Thoracic aorta (tissue), 2 donors: ENCODE results near the gene PROP1. TPM values are rescaled to one million over a fixed set of nuclear protein-coding genes. Genes with fewer than 3 reads are reported as not detected.

Experiments used
- ATAC-seq: fragments of 150-250 bp; one replicate; pipeline ENCODE4 v1.8.0; 2017; ENCODE audit warnings: low read depth; ENCODE audit not compliant: insufficient number of reproducible peaks, low FRiP score
- DNase-seq: peaks from one replicate; pipeline ENCODE4 v3.0.0-alpha.2; 2020; ENCODE audit warnings: low spot score
- H3K27ac ChIP-seq, 2 donors: fragments of 200-600 bp; sonication (generic); 1 replicate in 1 of 2; 2 replicates in 1 of 2; pipeline ENCODE4 v1.5.1; 2016; ENCODE audit warnings: mild to moderate bottlenecking in 2 of 2, moderate library complexity in 2 of 2
- H3K27me3 ChIP-seq: fragments of 200-600 bp; sonication (generic); replicated peaks from 2 replicates; pipeline ENCODE4 v1.6.0; 2016; ENCODE audit warnings: mild to moderate bottlenecking; ENCODE audit not compliant: insufficient read depth
- H3K36me3 ChIP-seq: fragments of 200-600 bp; sonication (generic); one replicate; pipeline ENCODE4 v1.5.1; 2016
- H3K4me1 ChIP-seq, 2 donors: fragments of 200-600 bp; sonication (generic); 1 replicate in 1 of 2; 2 replicates in 1 of 2; pipeline versions ENCODE4 v1.5.1 to v1.6.0; 2016; ENCODE audit warnings: low read depth in 2 of 2, mild to moderate bottlenecking in 1 of 2; ENCODE audit not compliant: control insufficient read depth in 1 of 2
- H3K4me3 ChIP-seq: fragments of 200-600 bp; sonication (generic); 2 replicates; pipeline ENCODE4 v1.5.1; 2016; ENCODE audit warnings: mild to moderate bottlenecking
- H3K9me3 ChIP-seq: fragments of 200-600 bp; sonication (generic); 2 replicates; pipeline ENCODE4 v1.5.1; 2016
- total RNA-seq, 2 donors: library from RNA; depleted of rRNA; stranded (reverse); fragments of >200 nt; gene quantifications; one replicate each; pipeline versions ENCODE4 v1.1.0 to v1.2.3, GENCODE V29; 2016
- TF ChIP-seq, protein P1 (sequence below): fragments of 200-600 bp; sonication (generic); IDR thresholded peaks from one replicate; pipeline ENCODE4 v1.5.1; 2019; ENCODE audit warnings: antibody characterized with exemption

PROP1 gene
- total RNA-seq, 2 donors from 2014 or later, result not detected

DNA sequence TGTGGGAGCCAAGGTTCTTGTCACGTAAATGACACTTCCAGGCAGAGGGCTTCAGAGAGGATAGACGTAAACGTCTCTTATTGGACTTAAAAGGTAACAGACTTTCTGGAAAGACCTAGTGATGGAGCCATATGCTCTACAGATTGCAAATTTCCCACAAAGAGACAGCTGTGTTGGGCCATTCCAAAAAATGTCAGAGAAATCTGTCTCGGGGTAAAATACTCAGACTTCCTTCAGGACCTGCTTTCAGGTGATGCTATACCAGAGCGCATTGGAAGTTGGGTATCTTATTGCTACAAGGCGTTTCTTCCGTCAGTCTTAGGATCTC lies 29.2 kb downstream of the PROP1 start:
- no peaks in the 10 kb centered on the region for H3K27me3 ChIP-seq
- TF ChIP-seq, protein P1, sequence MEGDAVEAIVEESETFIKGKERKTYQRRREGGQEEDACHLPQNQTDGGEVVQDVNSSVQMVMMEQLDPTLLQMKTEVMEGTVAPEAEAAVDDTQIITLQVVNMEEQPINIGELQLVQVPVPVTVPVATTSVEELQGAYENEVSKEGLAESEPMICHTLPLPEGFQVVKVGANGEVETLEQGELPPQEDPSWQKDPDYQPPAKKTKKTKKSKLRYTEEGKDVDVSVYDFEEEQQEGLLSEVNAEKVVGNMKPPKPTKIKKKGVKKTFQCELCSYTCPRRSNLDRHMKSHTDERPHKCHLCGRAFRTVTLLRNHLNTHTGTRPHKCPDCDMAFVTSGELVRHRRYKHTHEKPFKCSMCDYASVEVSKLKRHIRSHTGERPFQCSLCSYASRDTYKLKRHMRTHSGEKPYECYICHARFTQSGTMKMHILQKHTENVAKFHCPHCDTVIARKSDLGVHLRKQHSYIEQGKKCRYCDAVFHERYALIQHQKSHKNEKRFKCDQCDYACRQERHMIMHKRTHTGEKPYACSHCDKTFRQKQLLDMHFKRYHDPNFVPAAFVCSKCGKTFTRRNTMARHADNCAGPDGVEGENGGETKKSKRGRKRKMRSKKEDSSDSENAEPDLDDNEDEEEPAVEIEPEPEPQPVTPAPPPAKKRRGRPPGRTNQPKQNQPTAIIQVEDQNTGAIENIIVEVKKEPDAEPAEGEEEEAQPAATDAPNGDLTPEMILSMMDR, result no peak
- no peaks in the 10 kb centered on the region for H3K4me1 ChIP-seq
- DNase-seq (no peak), ATAC-seq (no peak)
- H3K9me3 ChIP-seq, result no peaks in the 10 kb centered on the region
- no peaks in the 10 kb centered on the region for H3K36me3 ChIP-seq
- no peak overlapping the region for H3K27ac ChIP-seq
- H3K4me3 ChIP-seq, result no peak overlapping the region

DNA sequence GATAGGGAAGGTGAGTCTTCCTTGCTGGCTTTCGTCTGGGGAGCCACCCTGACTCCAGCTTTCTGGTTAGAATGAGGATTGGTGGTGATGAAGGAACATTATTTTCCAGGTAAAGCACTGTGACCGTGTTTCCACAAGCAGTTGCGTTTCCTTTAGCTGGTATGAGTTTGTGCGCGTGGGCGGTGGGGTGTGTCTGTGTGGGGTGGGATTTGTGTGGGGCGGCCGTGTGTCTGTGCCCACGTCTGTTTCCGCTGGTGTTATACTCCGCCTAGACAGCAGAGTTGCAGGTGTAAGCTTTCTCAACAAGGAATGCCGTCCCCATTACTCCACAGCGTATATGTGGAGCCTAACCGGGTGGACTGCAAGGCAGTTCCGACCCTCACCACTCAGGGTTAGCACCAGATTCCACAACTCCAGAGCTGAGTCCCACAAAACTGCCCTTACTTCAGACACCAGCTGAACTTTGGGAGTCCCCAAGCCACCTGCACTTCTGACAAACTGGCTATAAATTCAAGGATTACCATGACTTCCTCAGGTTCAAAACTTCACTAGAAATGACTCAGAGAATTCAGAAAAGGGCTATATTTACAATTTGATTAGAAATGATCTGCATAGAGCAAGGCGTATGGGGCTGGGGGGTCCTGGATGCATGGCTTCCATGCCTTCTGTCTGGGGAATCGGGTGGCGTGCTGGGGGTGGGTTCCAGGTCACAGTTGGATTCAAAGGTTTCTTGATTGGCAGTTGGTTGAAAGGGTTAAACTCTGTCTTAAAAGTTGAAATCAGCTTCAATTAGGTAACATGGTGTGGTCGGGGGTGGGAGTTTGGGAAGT lies 29.8 kb downstream of the PROP1 start:
- DNase-seq (no peak), ATAC-seq (no peak)
- H3K36me3 ChIP-seq, result no peaks in the 10 kb centered on the region
- no peak overlapping the region for H3K4me3 ChIP-seq
- TF ChIP-seq, protein P1, result no peak
- no peaks in the 10 kb centered on the region for H3K27me3 ChIP-seq
- no peak overlapping the region for H3K27ac ChIP-seq
- no peaks in the 10 kb centered on the region for H3K4me1 ChIP-seq
- H3K9me3 ChIP-seq, result no peaks in the 10 kb centered on the region

DNA sequence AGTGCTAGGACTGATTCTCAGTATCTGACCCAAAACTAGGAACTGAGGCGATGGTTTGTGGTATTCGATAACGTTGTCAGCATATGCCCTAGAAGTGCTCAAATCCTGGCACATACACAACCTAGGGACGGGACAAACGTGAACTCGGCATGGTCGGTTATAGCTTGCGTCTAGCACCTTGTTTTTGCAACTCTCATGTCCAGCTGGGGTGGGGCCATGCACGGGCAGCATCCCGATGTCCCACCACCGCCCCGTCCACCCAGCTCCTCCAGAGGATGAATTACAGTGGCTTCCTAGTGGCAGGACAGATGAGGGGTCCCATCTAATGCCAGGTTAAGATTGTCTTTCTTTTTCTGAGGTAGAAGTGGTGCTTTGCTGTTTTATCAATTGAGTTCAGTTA lies 31.6 kb downstream of the PROP1 start:
- no peak for ATAC-seq
- no peaks in the 10 kb centered on the region for H3K9me3 ChIP-seq
- TF ChIP-seq, protein P1, result no peak
- no peaks in the 10 kb centered on the region for H3K36me3 ChIP-seq
- H3K27me3 ChIP-seq, result no peaks in the 10 kb centered on the region
- DNase-seq, result no peak
- H3K4me1 ChIP-seq, result no peaks in the 10 kb centered on the region
- H3K4me3 ChIP-seq, result no peak overlapping the region
- H3K27ac ChIP-seq, result no peak overlapping the region

DNA sequence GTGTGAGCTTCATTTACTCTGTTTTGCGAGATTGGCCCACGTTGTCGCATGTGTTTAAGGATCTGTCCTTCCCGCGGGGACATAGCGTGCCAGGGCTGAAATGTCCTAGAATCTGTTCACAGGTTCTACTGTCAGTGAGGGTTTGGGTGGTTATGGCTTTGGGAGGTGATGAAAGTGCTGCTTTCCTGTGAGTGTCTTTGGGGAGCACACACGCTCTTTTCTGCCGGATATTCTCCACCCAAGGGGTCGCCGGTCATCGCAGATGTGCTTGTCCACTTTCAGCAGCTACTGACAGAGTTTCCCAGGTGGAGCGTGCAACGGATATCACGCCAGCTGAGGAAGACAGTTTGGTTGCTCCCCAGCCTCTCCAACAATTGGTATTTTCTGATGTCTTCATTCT lies 32.1 kb downstream of the PROP1 start:
- no peak for ATAC-seq

DNA sequence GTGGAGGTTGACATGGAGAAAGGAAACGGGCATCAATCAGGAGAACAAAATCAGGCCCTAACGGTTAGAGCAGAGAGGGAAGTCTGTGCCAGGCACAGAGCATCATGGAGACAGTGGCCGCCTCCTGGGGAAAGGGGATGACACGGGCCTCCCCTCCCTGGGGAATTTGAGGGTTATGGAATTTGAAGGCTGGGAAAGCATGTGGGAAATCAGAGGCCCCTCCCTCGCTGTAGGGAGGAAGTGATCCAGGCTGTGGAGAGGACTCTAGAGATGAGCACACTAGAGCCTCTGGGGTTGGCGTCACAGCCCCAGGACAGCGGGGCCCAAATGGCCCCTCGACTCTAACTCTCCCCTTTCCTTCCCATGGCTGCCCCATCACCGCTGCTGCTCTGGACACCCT lies 36.7 kb downstream of the PROP1 start:
- DNase-seq, result no peak
- TF ChIP-seq, protein P1, result no peak
- Histone ChIP-seq H3K27me3 (no peaks in the 10 kb centered on the region), H3K36me3 (no peaks in the 10 kb centered on the region), H3K27ac (no peak overlapping the region), H3K9me3 (no peaks in the 10 kb centered on the region), H3K4me3 (no peak overlapping the region), H3K4me1 (no peaks in the 10 kb centered on the region)
- ATAC-seq, result no peak

More for the DNA sequence above, 32.1 kb downstream of the PROP1 start:
- H3K27ac ChIP-seq, result no peak overlapping the region
- no peak for DNase-seq
- no peaks in the 10 kb centered on the region for H3K4me1 ChIP-seq
- no peak overlapping the region for H3K4me3 ChIP-seq
- H3K36me3 ChIP-seq, result no peaks in the 10 kb centered on the region
- TF ChIP-seq, protein P1, result no peak
- no peaks in the 10 kb centered on the region for H3K9me3 ChIP-seq
- H3K27me3 ChIP-seq, result no peaks in the 10 kb centered on the region
